DND-41 (cell line): Measurements from ENCODE around the gene TNIK.

Experiments
- ATAC-seq: fragments of 200-7000 bp; cut with Tn5 transposase; 3 replicates; pipeline ENCODE4 v1.9.1; 2021; ENCODE audit warnings: low read depth; ENCODE audit not compliant: insufficient read depth
- DNase-seq: peaks from one replicate; pipeline ENCODE4 v3.0.0-alpha.2; 2020
- H2AFZ ChIP-seq: 2 replicates; pipeline ENCODE4 v1.6.0; 2012; ENCODE audit warnings: low read depth, low read length
- H3K27ac ChIP-seq: 2 replicates; pipeline ENCODE4 v1.5.1; 2012; ENCODE audit warnings: low read length, inconsistent platforms
- H3K27me3 ChIP-seq: fragments of 200-600 bp; sonication (generic); 2 replicates; pipeline ENCODE4 v1.6.0; 2012; ENCODE audit warnings: low read length, mild to moderate bottlenecking, inconsistent platforms; ENCODE audit not compliant: insufficient read depth, poor library complexity
- H3K36me3 ChIP-seq: 2 replicates; pipeline ENCODE4 v1.5.1; 2012; ENCODE audit warnings: low read length, inconsistent platforms; ENCODE audit not compliant: insufficient read depth
- H3K4me1 ChIP-seq: 2 replicates; pipeline ENCODE4 v1.5.1; 2012; ENCODE audit warnings: mild to moderate bottlenecking, low read length; ENCODE audit not compliant: insufficient read depth
- H3K4me2 ChIP-seq: 2 replicates; pipeline ENCODE4 v1.6.0; 2012; ENCODE audit warnings: mild to moderate bottlenecking, moderate library complexity, low read length, inconsistent platforms; ENCODE audit not compliant: insufficient read depth
- H3K4me3 ChIP-seq, 2 experiments: fragments of 200-600 bp in 1 of 2; shearing (Covaris generic) in 1 of 2; 2 replicates each; pipeline ENCODE4 v1.5.1; 2012 to 2016; ENCODE audit warnings: inconsistent platforms in 2 of 2, low read length in 2 of 2, mild to moderate bottlenecking in 2 of 2, low read depth in 1 of 2, moderate library complexity in 1 of 2
- H3K79me2 ChIP-seq: 2 replicates; pipeline ENCODE4 v1.6.0; 2012; ENCODE audit warnings: low read length, inconsistent platforms; ENCODE audit not compliant: insufficient read depth
- H3K9ac ChIP-seq: 2 replicates; pipeline ENCODE4 v1.6.0; 2012; ENCODE audit warnings: low read depth, mild to moderate bottlenecking, inconsistent platforms, low read length, moderate library complexity
- H3K9me3 ChIP-seq: 2 replicates; pipeline ENCODE4 v1.5.1; 2012; ENCODE audit warnings: low read length, moderate library complexity, mild to moderate bottlenecking, inconsistent platforms; ENCODE audit not compliant: insufficient read depth, severe bottlenecking
- H4K20me1 ChIP-seq: 2 replicates; pipeline ENCODE4 v1.6.0; 2012; ENCODE audit warnings: low read length; ENCODE audit not compliant: insufficient read depth
- CTCF ChIP-seq: IDR thresholded peaks from 2 replicates; pipeline ENCODE4 v1.5.1; 2012; ENCODE audit warnings: borderline replicate concordance, low read length, moderate library complexity, mild to moderate bottlenecking; ENCODE audit not compliant: poor library complexity, severe bottlenecking; ENCODE audit errors: extremely low read depth
- EZH2 ChIP-seq: IDR thresholded peaks from 3 replicates; pipeline ENCODE4 v1.6.1; 2012; ENCODE audit warnings: borderline replicate concordance, low read depth, mild to moderate bottlenecking, moderate library complexity, low read length, inconsistent platforms; ENCODE audit not compliant: severe bottlenecking

TNIK gene

DNA sequence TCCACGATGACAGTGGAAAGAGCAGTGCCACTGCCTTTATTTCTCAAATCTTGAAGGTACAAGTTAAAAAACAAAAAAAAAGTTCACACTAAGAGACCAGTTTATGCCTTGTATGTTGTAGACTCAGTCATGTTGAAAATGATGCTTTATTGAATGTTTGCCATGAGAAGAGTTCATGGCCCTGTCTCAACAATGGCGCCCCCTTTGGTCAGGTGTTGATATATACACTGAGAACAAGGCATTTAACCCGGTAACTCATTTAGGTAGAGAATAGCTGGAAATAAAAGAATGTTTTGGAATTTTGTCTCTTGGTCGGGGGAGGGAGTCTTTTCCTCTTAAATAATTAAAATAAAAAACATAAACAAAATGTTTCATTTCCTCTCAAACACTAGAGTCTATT lies 288.1 kb downstream of the TNIK start:
- Histone ChIP-seq H3K4me1 (no peaks in the 10 kb centered on the region), H4K20me1 (no peaks in the 10 kb centered on the region), H3K4me3 (no peak overlapping the region), H2AFZ (no peak overlapping the region), H3K4me2 (no peak overlapping the region), H3K27me3 (no peaks in the 10 kb centered on the region), H3K27ac (no peak overlapping the region), H3K36me3 (no peaks in the 10 kb centered on the region), H3K9me3 (no peaks in the 10 kb centered on the region), H3K79me2 (no peaks in the 10 kb centered on the region), H3K9ac (no peak overlapping the region)
- DNase-seq, result no peak
- no peak for ATAC-seq
- TF ChIP-seq CTCF (peak; percentile 34), EZH2 (no peak)

GRCh38 chr3:171169866-171170265 lies 290.3 kb downstream of the TNIK start:
- Histone ChIP-seq H3K4me1 (no peaks in the 10 kb centered on the region), H2AFZ (no peak overlapping the region), H3K4me3 (no peak overlapping the region), H3K9ac (no peak overlapping the region), H3K27me3 (no peaks in the 10 kb centered on the region), H4K20me1 (no peaks in the 10 kb centered on the region), H3K79me2 (no peaks in the 10 kb centered on the region), H3K36me3 (no peaks in the 10 kb centered on the region), H3K27ac (no peak overlapping the region), H3K9me3 (no peaks in the 10 kb centered on the region), H3K4me2 (no peak overlapping the region)
- ATAC-seq (no peak), DNase-seq (no peak)
- TF ChIP-seq EZH2 (no peak), CTCF (no peak)

- H3K27ac ChIP-seq, result no peak overlapping the region
- H2AFZ ChIP-seq, result no peak overlapping the region
- no peaks in the 10 kb centered on the region for H4K20me1 ChIP-seq
- H3K4me2 ChIP-seq, result no peak overlapping the region
- no peak overlapping the region for H3K4me3 ChIP-seq
- no peak for DNase-seq
- no peak overlapping the region for H3K9ac ChIP-seq
- no peaks in the 10 kb centered on the region for H3K79me2 ChIP-seq
- H3K4me1 ChIP-seq, result no peaks in the 10 kb centered on the region
- H3K27me3 ChIP-seq, result no peaks in the 10 kb centered on the region
- TF ChIP-seq CTCF, result no peak
- no peak for TF ChIP-seq EZH2
- no peaks in the 10 kb centered on the region for H3K36me3 ChIP-seq
- no peaks in the 10 kb centered on the region for H3K9me3 ChIP-seq
- ATAC-seq, result no peak
These were observed 290.8 kb downstream of the TNIK start for GRCh38 chr3:171169443-171169842.

GRCh38 chr3:171168551-171168950 lies 291.7 kb downstream of the TNIK start:
- ATAC-seq, result no peak
- Histone ChIP-seq H3K27ac (no peak overlapping the region), H3K79me2 (no peaks in the 10 kb centered on the region)

More at GRCh38 chr3:171168551-171168950, 291.7 kb downstream of the TNIK start:
- no peaks in the 10 kb centered on the region for H3K9me3 ChIP-seq
- DNase-seq, result no peak
- no peak overlapping the region for H3K4me2 ChIP-seq
- H3K27me3 ChIP-seq, result no peaks in the 10 kb centered on the region
- no peak overlapping the region for H2AFZ ChIP-seq
- H4K20me1 ChIP-seq, result no peaks in the 10 kb centered on the region
- H3K4me3 ChIP-seq, result no peak overlapping the region
- H3K36me3 ChIP-seq, result no peaks in the 10 kb centered on the region
- H3K9ac ChIP-seq, result no peak overlapping the region
- TF ChIP-seq EZH2, result no peak
- TF ChIP-seq CTCF, result no peak
- no peaks in the 10 kb centered on the region for H3K4me1 ChIP-seq
